Measurements from ENCODE around the gene SV2A. TPM values are rescaled to one million over a fixed set of nuclear protein-coding genes. Genes with fewer than 3 reads are reported as not detected.
"Not testable (repeated sequence)": the region's sequence is repeated elsewhere in the genome, so short reads cannot be mapped to it uniquely, and the experiment has no call there.

Gene SV2A
- total and polyA plus RNA-seq, 7 donors = 0.60 to 6.9 (median 4.1) TPM; not detected in 1

GRCh38 chr1:149877211-149877946 lies 40.3 kb downstream of the SV2A start:
- Histone ChIP-seq H3K27ac (no peak overlapping the region), H3K9me3 (no peaks in the 10 kb centered on the region), H3K27me3 (no peaks in the 10 kb centered on the region), H3K4me3 (no peak overlapping the region), H3K4me1 (no peaks in the 10 kb centered on the region), H3K36me3 (no peaks in the 10 kb centered on the region)
- intact Hi-C loops (cut with DNase I) = no loop called here
- 95% methylated on average over 7 of the region's 7 CpGs for WGBS, 2 donors
- DNase-seq = no peak
- TF ChIP-seq POLR2A (IDR thresholded peaks at IDR 0.05) (no peak), EP300 (IDR thresholded peaks at IDR 0.05) (no peak), CTCF (IDR thresholded peaks at IDR 0.05) (no peak), POLR2AphosphoS5 (IDR thresholded peaks at IDR 0.05) (no peak)

- H3K4me1 ChIP-seq; H3K27ac ChIP-seq; H3K27me3 ChIP-seq; H3K4me3 ChIP-seq; H3K36me3 ChIP-seq; intact Hi-C loops (cut with DNase I); H3K9me3 ChIP-seq; DNase-seq: not testable (repeated sequence)
- no CpG with 5 or more reads among the region's 4 CpGs for WGBS, 2 donors
Observed at GRCh38 chr1:149873060-149873459, 44.6 kb downstream of the SV2A start.

- H3K4me3 ChIP-seq; H3K9me3 ChIP-seq; H3K36me3 ChIP-seq; H3K4me1 ChIP-seq; H3K27me3 ChIP-seq; H3K27ac ChIP-seq; intact Hi-C loops (cut with DNase I); DNase-seq: not testable (repeated sequence)
- no CpG with 5 or more reads among the region's 2 CpGs for WGBS, 2 donors
Observed at GRCh38 chr1:149866887-149867286, 50.8 kb downstream of the SV2A start.

- H3K4me3 ChIP-seq; H3K27me3 ChIP-seq; DNase-seq; H3K36me3 ChIP-seq; intact Hi-C loops (cut with DNase I); H3K4me1 ChIP-seq; H3K27ac ChIP-seq; H3K9me3 ChIP-seq: not testable (repeated sequence)
- WGBS, 2 donors = no CpG with 5 or more reads among the region's 32 CpGs
Observed at GRCh38 chr1:149861497-149862054, 56.1 kb downstream of the SV2A start.

- H3K27me3 ChIP-seq; intact Hi-C loops (cut with DNase I); H3K4me1 ChIP-seq; H3K27ac ChIP-seq; H3K9me3 ChIP-seq; H3K36me3 ChIP-seq; H3K4me3 ChIP-seq; DNase-seq: not testable (repeated sequence)
- no CpG with 5 or more reads among the region's 55 CpGs for WGBS, 2 donors
Observed at GRCh38 chr1:149860684-149861496, 56.8 kb downstream of the SV2A start.

GRCh38 chr1:149860271-149860670 lies 57.4 kb downstream of the SV2A start:
- H3K27me3 ChIP-seq; H3K27ac ChIP-seq; DNase-seq; H3K9me3 ChIP-seq; H3K4me1 ChIP-seq; H3K4me3 ChIP-seq; H3K36me3 ChIP-seq; intact Hi-C loops (cut with DNase I): not testable (repeated sequence)
- WGBS, 2 donors = no CpG with 5 or more reads among the region's 15 CpGs

Other genes with a start within 250 kb of the SV2A start
- 1 to 10 TPM in 2 of 4 donors, under 1 TPM in 2; 0.55 to 5.8 (median 2.1) TPM for gene FCGR1A, start 135.2 kb downstream of the SV2A start, total RNA-seq
- 10 to 100 TPM in 1 of 3 donors, 1 to 10 TPM in 2; 6.0 to 12.0 (median 7.9) TPM for gene FCGR1A, start 135.2 kb downstream of the SV2A start, polyA plus RNA-seq
- gene BOLA1, start 18.3 kb downstream of the SV2A start, total RNA-seq = 10 to 100 TPM; 36.0 to 61.4 (median 50.6) TPM
- 10 to 100 TPM; 19.2 to 26.6 (median 21.5) TPM for gene BOLA1, start 18.3 kb downstream of the SV2A start, polyA plus RNA-seq
- 10 to 100 TPM in 2 of 4 donors, 1 to 10 TPM in 2; 7.8 to 17.7 (median 10.4) TPM for gene SF3B4, start 10.0 kb upstream of the SV2A start, total RNA-seq
- 10 to 100 TPM; 19.0 to 51.1 (median 30.6) TPM for gene SF3B4, start 10.0 kb upstream of the SV2A start, polyA plus RNA-seq
- 10 to 100 TPM; 10.3 to 22.5 (median 17.9) TPM for gene MTMR11, start 19.0 kb upstream of the SV2A start, total RNA-seq
- 10 to 100 TPM; 69.9 to 85.8 (median 76.9) TPM for gene MTMR11, start 19.0 kb upstream of the SV2A start, polyA plus RNA-seq
- 10 to 100 TPM; 17.0 to 25.2 (median 19.5) TPM for gene OTUD7B, start 92.9 kb upstream of the SV2A start, total RNA-seq
- 1 to 10 TPM; 6.0 to 9.4 (median 8.6) TPM for gene OTUD7B, start 92.9 kb upstream of the SV2A start, polyA plus RNA-seq
- 10 to 100 TPM; 44.6 to 68.1 (median 56.0) TPM for gene VPS45, start 149.9 kb upstream of the SV2A start, total RNA-seq
- 10 to 100 TPM; 16.2 to 20.1 (median 19.0) TPM for gene VPS45, start 149.9 kb upstream of the SV2A start, polyA plus RNA-seq
- 100 to 1,000 TPM; 251 to 402 (median 338) TPM for gene PLEKHO1, start 232.1 kb upstream of the SV2A start, total RNA-seq
- gene PLEKHO1, start 232.1 kb upstream of the SV2A start, polyA plus RNA-seq = 10 to 100 TPM; 14.1 to 65.0 (median 28.2) TPM